RWPE1 (cell line): ENCODE measurements around the gene PROSER3.

ENCODE experiments used
- CTCF ChIA-PET: fragments of 350-600 bp; sonication (Branson Sonifier 250); formaldehyde crosslinking; extraction: SDS; loops from one replicate; lab custom pipeline; 2021; lab: Yijun Ruan, JAX
- POLR2A ChIA-PET: fragments of 400-600 bp; formaldehyde crosslinking; extraction: SDS; loops from one replicate; lab custom pipeline; 2020; ENCODE audit warnings: antibody characterized with exemption; ENCODE audit not compliant: low non-redundant PET; lab: Yijun Ruan, JAX
- DNase-seq: peaks from one replicate; pipeline ENCODE4 v3.0.0; 2012; ENCODE audit warnings: low spot score
- H3K27ac ChIP-seq: fragments of 450-650 bp; 2 replicates; pipeline ENCODE4 v1.5.1; 2017
- CTCF ChIP-seq: fragments of 450-650 bp; conservative IDR thresholded peaks from 2 replicates; pipeline ENCODE4 v1.5.1; 2017; ENCODE audit warnings: low read depth, mild to moderate bottlenecking

PROSER3 gene

DNA sequence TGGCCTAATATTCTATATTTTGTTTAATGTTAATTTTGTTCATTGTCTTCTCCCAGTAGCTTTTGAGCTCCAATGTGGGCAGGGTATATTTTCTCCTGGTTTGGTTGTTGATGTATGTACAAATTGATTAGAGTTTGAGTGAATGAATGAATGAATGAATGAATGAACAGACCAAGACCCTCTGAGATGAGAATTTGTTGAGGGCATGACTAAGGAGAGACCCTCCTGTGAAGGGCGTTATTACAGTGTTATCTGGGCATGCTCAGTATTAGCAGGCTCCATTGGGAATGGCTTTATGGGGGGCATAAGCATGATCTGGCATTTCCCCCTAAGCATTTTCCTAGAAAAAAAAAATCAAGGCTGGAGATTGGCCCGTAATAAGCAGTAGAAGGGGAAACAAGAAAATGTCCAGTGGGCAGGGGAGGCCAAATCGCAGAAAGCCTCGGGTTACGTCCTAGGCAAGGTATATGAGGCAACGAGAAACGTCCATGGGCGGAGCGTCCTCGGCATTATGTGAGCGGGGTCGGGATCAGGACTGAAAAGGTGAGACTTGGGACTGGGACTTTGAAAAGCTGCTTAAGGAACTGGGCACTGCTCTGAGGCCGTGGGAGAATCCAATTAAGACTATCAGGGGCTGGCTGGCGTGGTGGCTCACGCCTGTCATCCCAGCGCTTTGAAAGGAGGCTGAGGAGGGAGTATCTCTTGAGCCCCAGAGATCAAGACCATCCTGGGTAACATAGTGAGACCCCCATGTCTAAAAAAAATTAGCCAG is 16.5 kb downstream of the PROSER3 start:
- TF ChIP-seq CTCF, result no peak
- ChIA-PET CTCF (no interaction called here), POLR2A (no interaction called here)
- no peak for DNase-seq
- H3K27ac ChIP-seq, result peak overlapping the region; percentile 72; the same call in 1 of the 2 replicates

DNA sequence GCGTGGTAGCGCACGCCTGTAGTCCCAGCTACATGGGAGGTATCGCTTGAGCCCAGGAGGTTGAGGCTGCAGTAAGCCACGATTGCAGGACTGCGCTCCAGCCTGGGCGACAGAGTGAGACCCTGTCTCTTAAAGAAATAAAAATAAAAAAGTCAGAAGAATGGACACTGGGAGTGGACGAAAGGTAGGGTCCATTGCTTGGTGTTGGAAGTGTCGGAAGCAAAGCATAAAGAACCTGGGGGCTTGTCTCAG is 17.0 kb downstream of the PROSER3 start:
- peak overlapping the region; percentile 72; the same call in 1 of the 2 replicates for H3K27ac ChIP-seq
- ChIA-PET POLR2A (no interaction called here), CTCF (no interaction called here)
- DNase-seq, result no peak
- no peak for TF ChIP-seq CTCF

DNA sequence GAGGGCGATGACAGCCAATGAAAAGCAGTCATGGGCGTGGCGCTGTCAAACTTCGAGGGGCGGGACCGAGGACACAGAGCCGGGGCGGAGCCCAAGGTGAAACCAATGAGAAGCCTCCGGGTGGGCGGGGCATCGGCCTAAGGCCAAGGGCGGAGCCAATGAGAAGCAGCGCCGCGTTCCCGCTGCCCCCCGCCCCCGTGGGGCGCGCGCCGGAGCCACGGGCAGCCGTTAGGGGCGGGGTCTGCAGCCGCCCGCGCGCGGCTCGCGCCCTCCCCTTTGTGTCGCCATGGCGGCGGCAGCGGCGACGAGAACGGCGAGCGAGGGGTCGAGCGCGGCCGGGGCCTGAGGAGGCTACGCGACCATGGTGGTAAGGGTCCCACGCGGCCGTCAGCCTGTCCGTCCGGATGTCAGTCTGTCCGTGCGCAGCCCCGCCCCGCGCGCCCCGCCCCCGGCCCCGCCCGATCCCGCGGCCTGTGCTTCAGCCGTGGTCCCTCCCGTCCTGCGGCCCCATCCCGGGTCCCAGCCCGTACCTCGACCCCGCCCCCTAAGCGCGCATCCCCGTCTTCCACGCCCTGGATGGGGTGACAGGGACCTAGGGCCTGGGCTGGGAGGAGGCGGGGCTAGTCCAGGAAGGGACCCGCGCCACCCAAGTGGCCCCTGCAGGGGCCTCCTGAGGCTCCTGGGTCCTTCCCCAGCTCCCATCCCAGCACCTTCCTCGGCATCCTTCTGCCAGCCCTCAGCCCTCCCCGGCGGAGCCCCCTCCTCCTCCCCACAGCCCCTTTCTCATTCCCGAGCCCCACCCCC is 17.5 kb downstream of the PROSER3 start, which contains the start of gene ARHGAP33:
ARHGAP33 (plus strand) TSS at position 267 of the 804 bp plus-strand sequence; CDS start at position 362, 95 bp downstream.
- peak within 1 kb of the TSS; percentile 72 for H3K27ac ChIP-seq
- ChIA-PET CTCF (no interaction called here), POLR2A (no interaction called here)
- TF ChIP-seq CTCF, result no peak
- peak; percentile 97 for DNase-seq

GRCh38 chr19:35776102-35776788 is 18.3 kb downstream of the PROSER3 start:
- ChIA-PET POLR2A (interaction anchor here (0.6 kb wide), 2 partner anchors 14 to 66 kb away, joined by 3 read pairs; no protein-coding TSS in a partner anchor), CTCF (no interaction called here)
- DNase-seq, result no peak
- peak overlapping the region; percentile 72 for H3K27ac ChIP-seq
- TF ChIP-seq CTCF, result no peak

DNA sequence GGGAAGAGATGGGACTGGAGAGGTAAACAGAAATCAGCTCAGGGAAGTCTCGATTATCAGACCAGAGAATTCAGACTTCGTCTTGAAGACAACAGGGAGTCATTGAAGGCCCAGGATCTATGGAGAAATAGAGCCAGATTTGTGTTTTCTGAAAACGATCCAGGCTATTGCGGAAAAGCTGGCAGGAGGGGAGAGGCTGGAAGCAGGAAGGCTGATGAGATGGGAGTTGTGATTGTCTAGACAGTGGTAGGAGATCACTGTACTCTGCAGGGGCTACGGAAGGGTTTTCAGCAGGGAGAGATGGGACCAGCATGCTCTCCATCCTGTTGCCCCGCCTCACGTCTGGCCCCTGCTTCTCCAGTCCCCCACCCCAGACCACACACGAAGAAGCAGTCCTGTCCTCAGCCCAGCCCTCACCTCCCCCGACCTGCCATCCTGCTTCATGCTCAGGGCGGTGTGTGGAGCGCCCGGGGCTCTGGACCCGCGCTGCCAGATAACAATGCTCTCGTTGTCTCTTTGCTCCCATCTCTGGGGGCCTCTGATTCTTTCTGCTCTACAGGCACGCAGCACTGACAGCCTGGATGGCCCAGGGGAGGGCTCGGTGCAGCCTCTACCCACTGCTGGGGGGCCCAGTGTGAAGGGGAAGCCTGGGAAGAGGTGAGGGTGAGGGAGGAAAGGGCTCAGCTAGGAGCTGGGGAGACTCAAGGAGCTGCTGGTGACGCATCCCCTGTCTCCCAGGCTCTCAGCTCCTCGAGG is 19.3 kb downstream of the PROSER3 start:
- ChIA-PET CTCF (interaction anchor here (0.6 kb wide), 1 partner anchor 213 kb away, joined by 4 read pairs; no protein-coding TSS in a partner anchor), POLR2A (interaction anchor here (0.6 kb wide), 1 partner anchor 67 kb away, joined by 3 read pairs; no protein-coding TSS in a partner anchor)
- no peak overlapping the region for H3K27ac ChIP-seq
- no peak for TF ChIP-seq CTCF
- DNase-seq, result no peak

DNA sequence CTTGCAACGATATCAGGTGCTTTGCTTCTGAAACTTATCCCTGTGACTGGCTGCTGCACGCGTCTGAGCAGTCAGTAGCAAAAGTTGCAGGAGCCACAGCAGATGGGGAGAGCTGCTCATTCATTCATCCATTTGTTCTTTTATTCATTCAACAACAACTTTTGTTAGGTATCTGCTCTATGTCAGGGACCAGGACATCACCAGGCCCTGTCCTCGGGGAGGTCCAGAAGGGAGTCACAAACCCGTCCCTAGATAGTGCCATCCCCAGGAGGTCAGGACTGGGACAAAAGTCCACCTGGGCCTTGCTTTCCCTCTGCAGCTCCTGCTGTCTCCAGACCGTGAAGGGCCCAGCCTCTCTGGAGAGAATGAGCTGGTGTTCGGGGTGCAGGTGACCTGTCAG is 20.0 kb downstream of the PROSER3 start:
- POLR2A ChIA-PET, result no interaction called here

More for the DNA sequence above, 20.0 kb downstream of the PROSER3 start:
- no peak overlapping the region for H3K27ac ChIP-seq
- no peak for DNase-seq
- CTCF ChIA-PET, result interaction anchor here (0.6 kb wide), 1 partner anchor 214 kb away, joined by 4 read pairs; no protein-coding TSS in a partner anchor
- no peak for TF ChIP-seq CTCF
